ENCODE measurements around the gene OAT. TPM values are rescaled to one million over a fixed set of nuclear protein-coding genes. Genes with fewer than 3 reads are reported as not detected.
"Not testable (repeated sequence)": the region's sequence is repeated elsewhere in the genome, so short reads cannot be mapped to it uniquely, and the experiment has no call there.

Gene OAT
- total and polyA plus RNA-seq, 4 donors = 26.2 to 75.3 (median 53.7) TPM

- no peak overlapping the region for H3K4me3 ChIP-seq
- H3K9ac ChIP-seq (ENCODE audit: insufficient read depth in 1 of 2, low read length in 2 of 2) = no peak overlapping the region
- DNase-seq = no peak
- ATAC-seq (ENCODE audit: insufficient read depth, low FRiP score) = no peak
- no peaks in the 10 kb centered on the region for H3K9me3 ChIP-seq (ENCODE audit: control insufficient read depth in 4 of 4, insufficient read depth in 3 of 4, low read length in 3 of 4)
- TF ChIP-seq CTCF (IDR thresholded peaks at IDR 0.05; ENCODE audit: control extremely low read depth, extremely low read depth) = no peak
- 58 to 62% methylated on average over 4 of the region's 4 CpGs for WGBS, 2 donors
- H3K4me1 ChIP-seq (ENCODE audit: control insufficient read depth in 5 of 5, insufficient read depth in 5 of 5, low read length in 5 of 5) = no peaks in the 10 kb centered on the region
- no peaks in the 10 kb centered on the region for H3K36me3 ChIP-seq (ENCODE audit: control insufficient read depth in 4 of 4, insufficient read depth in 4 of 4, low read length in 4 of 4)
- no peak overlapping the region for H3K27ac ChIP-seq (ENCODE audit: low read depth in 1 of 2, low read length in 1 of 2)
- no peaks in the 10 kb centered on the region for H3K27me3 ChIP-seq (ENCODE audit: control insufficient read depth in 3 of 3, insufficient read depth in 3 of 3, low read length in 2 of 3)
These were observed 48.7 kb downstream of the OAT start for GRCh38 chr10:124369986-124370385.

GRCh38 chr10:124369533-124369932 lies 49.2 kb downstream of the OAT start:
- H3K36me3 ChIP-seq (ENCODE audit: control insufficient read depth in 4 of 4, insufficient read depth in 4 of 4, low read length in 4 of 4); H3K4me1 ChIP-seq (ENCODE audit: control insufficient read depth in 5 of 5, insufficient read depth in 5 of 5, low read length in 5 of 5); DNase-seq; H3K9me3 ChIP-seq (ENCODE audit: control insufficient read depth in 4 of 4, insufficient read depth in 3 of 4, low read length in 3 of 4); H3K4me3 ChIP-seq; H3K9ac ChIP-seq (ENCODE audit: insufficient read depth in 1 of 2, low read length in 2 of 2); H3K27ac ChIP-seq (ENCODE audit: low read depth in 1 of 2, low read length in 1 of 2); ATAC-seq (ENCODE audit: insufficient read depth, low FRiP score); H3K27me3 ChIP-seq (ENCODE audit: control insufficient read depth in 3 of 3, insufficient read depth in 3 of 3, low read length in 2 of 3): not testable (repeated sequence)
- WGBS, 2 donors = 60 to 67% methylated on average over 4 of the region's 4 CpGs

- Histone ChIP-seq H3K27me3 (ENCODE audit: control insufficient read depth in 3 of 3, insufficient read depth in 3 of 3, low read length in 2 of 3) (no peaks in the 10 kb centered on the region), H3K4me1 (ENCODE audit: control insufficient read depth in 5 of 5, insufficient read depth in 5 of 5, low read length in 5 of 5) (no peaks in the 10 kb centered on the region), H3K9ac (ENCODE audit: insufficient read depth in 1 of 2, low read length in 2 of 2) (no peak overlapping the region), H3K36me3 (ENCODE audit: control insufficient read depth in 4 of 4, insufficient read depth in 4 of 4, low read length in 4 of 4) (no peaks in the 10 kb centered on the region), H3K4me3 (no peak overlapping the region), H3K27ac (ENCODE audit: low read depth in 1 of 2, low read length in 1 of 2) (no peak overlapping the region), H3K9me3 (ENCODE audit: control insufficient read depth in 4 of 4, insufficient read depth in 3 of 4, low read length in 3 of 4) (no peaks in the 10 kb centered on the region)
- ATAC-seq (ENCODE audit: insufficient read depth, low FRiP score) = no peak
- TF ChIP-seq CTCF (IDR thresholded peaks at IDR 0.05; ENCODE audit: control extremely low read depth, extremely low read depth) = no peak
- WGBS, 2 donors = 91 to 96% methylated on average over 4 of the region's 4 CpGs
- DNase-seq = no peak
These were observed 49.7 kb downstream of the OAT start for GRCh38 chr10:124369066-124369465.

GRCh38 chr10:124367936-124368335 lies 50.8 kb downstream of the OAT start:
- H3K36me3 ChIP-seq (ENCODE audit: control insufficient read depth in 4 of 4, insufficient read depth in 4 of 4, low read length in 4 of 4) = no peaks in the 10 kb centered on the region
- no peak overlapping the region for H3K9ac ChIP-seq (ENCODE audit: insufficient read depth in 1 of 2, low read length in 2 of 2)
- H3K27ac ChIP-seq (ENCODE audit: low read depth in 1 of 2, low read length in 1 of 2) = no peak overlapping the region
- TF ChIP-seq CTCF (IDR thresholded peaks at IDR 0.05; ENCODE audit: control extremely low read depth, extremely low read depth) = no peak
- no peak overlapping the region for H3K4me3 ChIP-seq
- 81 to 84% methylated on average over 18 of the region's 18 CpGs for WGBS, 2 donors
- ATAC-seq (ENCODE audit: insufficient read depth, low FRiP score) (no peak), DNase-seq (no peak)
- no peaks in the 10 kb centered on the region for H3K9me3 ChIP-seq (ENCODE audit: control insufficient read depth in 4 of 4, insufficient read depth in 3 of 4, low read length in 3 of 4)
- no peaks in the 10 kb centered on the region for H3K27me3 ChIP-seq (ENCODE audit: control insufficient read depth in 3 of 3, insufficient read depth in 3 of 3, low read length in 2 of 3)
- no peaks in the 10 kb centered on the region for H3K4me1 ChIP-seq (ENCODE audit: control insufficient read depth in 5 of 5, insufficient read depth in 5 of 5, low read length in 5 of 5)
